ENCODE measurements around the gene CCR5AS.

The CCR5AS gene

DNA sequence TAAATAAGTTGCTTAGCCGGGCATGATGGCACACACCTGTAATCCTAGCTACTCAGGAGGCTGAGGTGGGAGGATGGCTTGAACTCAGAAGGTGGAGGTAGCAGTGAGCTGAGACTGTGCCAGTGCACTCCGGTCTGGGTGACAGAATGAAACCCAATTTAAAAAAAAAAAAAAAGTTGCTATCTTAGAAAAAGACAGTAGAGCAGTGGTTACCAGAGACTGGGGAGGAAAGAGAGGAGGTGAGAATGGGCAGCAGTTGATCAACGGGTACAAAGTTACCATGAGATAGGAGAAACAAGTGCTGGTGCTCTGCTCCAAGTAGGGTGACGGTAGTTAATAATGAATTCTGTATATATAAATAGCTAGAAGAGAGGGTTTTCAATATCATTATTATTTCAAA lies 53.8 kb downstream of the CCR5AS start:
- H3K4me1 Mint-ChIP-seq: no peaks in the 10 kb centered on the region
- no peaks in the 10 kb centered on the region for H3K4me1 ChIP-seq

DNA sequence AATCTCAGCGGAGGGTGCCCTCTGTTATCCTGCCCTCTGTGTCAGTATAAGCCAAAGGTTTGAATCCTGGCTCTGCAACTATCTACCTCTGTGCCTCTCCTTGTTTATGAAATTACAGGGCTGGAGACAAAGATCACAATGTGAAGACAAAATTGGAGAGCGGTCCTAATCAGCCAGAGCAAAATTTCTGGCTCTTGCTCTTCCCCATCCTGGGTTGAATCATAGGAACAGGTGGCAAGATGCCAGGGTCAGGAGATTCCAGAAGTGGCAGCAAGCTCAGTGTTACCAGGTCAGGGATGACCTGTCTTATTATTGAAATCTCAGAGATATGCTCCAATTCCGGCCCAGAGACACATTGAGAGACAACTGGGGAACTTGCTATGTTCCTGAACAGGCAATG lies 55.2 kb downstream of the CCR5AS start:
- H3K4me3 ChIP-seq: no peak overlapping the region
- Mint-ChIP-seq H3K4me1 (no peaks in the 10 kb centered on the region), H3K27me3 (ENCODE audit: insufficient read depth, low read depth) (no peaks in the 10 kb centered on the region), H3K36me3 (no peaks in the 10 kb centered on the region), H3K9me3 (peaks cover 4% of the 10 kb centered on the region), H3K4me3 (no peak overlapping the region), H3K27ac (no peak overlapping the region)
- no peak overlapping the region for H3K27ac ChIP-seq
- H3K4me2 ChIP-seq: no peak overlapping the region
- no peaks in the 10 kb centered on the region for H3K9me3 ChIP-seq (ENCODE audit: low read depth)
- TF ChIP-seq EZH2 (IDR thresholded peaks at IDR 0.05) (no peak), CTCF (IDR thresholded peaks at IDR 0.05) (no peak), EZH2phosphoT487 (IDR thresholded peaks at IDR 0.05) (no peak)
- no peaks in the 10 kb centered on the region for H3F3A ChIP-seq (ENCODE audit: low read depth)
- no peaks in the 10 kb centered on the region for H3K27me3 ChIP-seq
- H3K79me2 ChIP-seq (ENCODE audit: low read depth): no peaks in the 10 kb centered on the region
- H2AFZ ChIP-seq (replicated peaks): no peak overlapping the region
- H3K36me3 ChIP-seq: no peaks in the 10 kb centered on the region
- no peak overlapping the region for H3K9ac ChIP-seq
- H4K20me1 ChIP-seq (ENCODE audit: low read depth): no peaks in the 10 kb centered on the region
- no peak for DNase-seq (ENCODE audit: low spot score)
- no peaks in the 10 kb centered on the region for H3K4me1 ChIP-seq

More for the DNA sequence above, 53.8 kb downstream of the CCR5AS start:
- no peak for TF ChIP-seq EZH2phosphoT487 (IDR thresholded peaks at IDR 0.05)
- no peak for TF ChIP-seq EZH2 (IDR thresholded peaks at IDR 0.05)
- no peak for TF ChIP-seq CTCF (IDR thresholded peaks at IDR 0.05)
- no peak overlapping the region for H3K27ac ChIP-seq
- H3K36me3 ChIP-seq: no peaks in the 10 kb centered on the region
- no peak overlapping the region for H3K4me2 ChIP-seq
- H3K79me2 ChIP-seq (ENCODE audit: low read depth): no peaks in the 10 kb centered on the region
- no peak overlapping the region for H2AFZ ChIP-seq (replicated peaks)
- no peaks in the 10 kb centered on the region for H4K20me1 ChIP-seq (ENCODE audit: low read depth)
- Mint-ChIP-seq H3K27ac (no peak overlapping the region), H3K36me3 (no peaks in the 10 kb centered on the region), H3K9me3 (no peaks in the 10 kb centered on the region), H3K27me3 (ENCODE audit: insufficient read depth, low read depth) (peaks cover 3% of the 10 kb centered on the region), H3K4me3 (no peak overlapping the region)
- no peak for DNase-seq (ENCODE audit: low spot score)
- no peak overlapping the region for H3K9ac ChIP-seq
- no peaks in the 10 kb centered on the region for H3K27me3 ChIP-seq
- no peaks in the 10 kb centered on the region for H3F3A ChIP-seq (ENCODE audit: low read depth)
- no peaks in the 10 kb centered on the region for H3K9me3 ChIP-seq (ENCODE audit: low read depth)
- no peak overlapping the region for H3K4me3 ChIP-seq

DNA sequence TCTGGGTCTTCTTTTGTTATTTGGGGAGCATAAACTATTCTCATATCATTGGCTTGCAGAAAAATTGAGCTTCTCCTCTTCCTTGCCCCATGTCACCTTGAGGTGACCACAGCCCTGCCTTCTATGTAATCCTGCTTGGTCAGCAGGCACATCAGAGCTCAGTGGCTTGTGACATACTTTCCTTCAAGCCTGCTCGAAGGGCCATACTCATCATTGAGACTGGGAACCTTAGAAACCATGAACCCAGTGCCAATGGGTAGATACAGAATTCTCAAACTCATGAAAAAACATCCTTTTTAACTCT lies 56.7 kb downstream of the CCR5AS start:
- no peaks in the 10 kb centered on the region for H3K4me1 ChIP-seq
- H3K27me3 ChIP-seq: no peaks in the 10 kb centered on the region
- no peak for DNase-seq (ENCODE audit: low spot score)
- Mint-ChIP-seq H3K4me1 (no peaks in the 10 kb centered on the region), H3K9me3 (peaks cover 4% of the 10 kb centered on the region), H3K27ac (no peak overlapping the region), H3K27me3 (ENCODE audit: insufficient read depth, low read depth) (no peaks in the 10 kb centered on the region), H3K36me3 (no peaks in the 10 kb centered on the region), H3K4me3 (no peak overlapping the region)
- no peak overlapping the region for H3K9ac ChIP-seq
- H3K27ac ChIP-seq: no peak overlapping the region
- H3F3A ChIP-seq (ENCODE audit: low read depth): no peaks in the 10 kb centered on the region
- no peak overlapping the region for H3K4me3 ChIP-seq
- no peak for TF ChIP-seq EZH2phosphoT487 (IDR thresholded peaks at IDR 0.05)
- no peak for TF ChIP-seq EZH2 (IDR thresholded peaks at IDR 0.05)
- no peak for TF ChIP-seq CTCF (IDR thresholded peaks at IDR 0.05)
- H2AFZ ChIP-seq (replicated peaks): no peak overlapping the region
- no peaks in the 10 kb centered on the region for H3K79me2 ChIP-seq (ENCODE audit: low read depth)
- no peak overlapping the region for H3K4me2 ChIP-seq
- no peaks in the 10 kb centered on the region for H3K9me3 ChIP-seq (ENCODE audit: low read depth)
- H4K20me1 ChIP-seq (ENCODE audit: low read depth): no peaks in the 10 kb centered on the region
- H3K36me3 ChIP-seq: no peaks in the 10 kb centered on the region

Measured in neural progenitor cell (in vitro differentiated cells).